ENCODE results near the gene SERPINB6. TPM values are rescaled to one million over a fixed set of nuclear protein-coding genes. Genes with fewer than 3 reads are reported as not detected.
A peak's percentile ranks its signal among the peaks of the same experiment; 100 is the strongest.

SERPINB6 gene
- total RNA-seq, 1 experiment from 2014 or later, result 34.8 TPM

GRCh38 chr6:2949121-2949520, 22.2 kb downstream of the SERPINB6 start:
- CTCF ChIA-PET, result no interaction called here
- H3K36me3 ChIP-seq (ENCODE audit: insufficient read depth, low read length, poor library complexity, severe bottlenecking), result no peaks in the 10 kb centered on the region
- H3K4me3 ChIP-seq (ENCODE audit: low read depth, low read length, poor library complexity, severe bottlenecking), result no peak overlapping the region
- BruUV-seq (replicated peaks), result no TSS peak
- no peak overlapping the region for H3K27ac ChIP-seq (ENCODE audit: low read depth, low read length, poor library complexity, severe bottlenecking)
- H3K4me1 ChIP-seq (ENCODE audit: insufficient read depth, low read length, poor library complexity, severe bottlenecking), result peaks cover 5% of the 10 kb centered on the region
- no peaks in the 10 kb centered on the region for H3K27me3 ChIP-seq (replicated peaks; ENCODE audit: insufficient read depth, low read depth, low read length, poor library complexity)
- TF ChIP-seq CTCF (conservative IDR thresholded peaks at IDR 0.05; ENCODE audit: low read depth, low read length) (no peak), EZH2 (IDR thresholded peaks at IDR 0.05; ENCODE audit: borderline replicate concordance, low read depth, low read length, poor library complexity, severe bottlenecking) (no peak)
- H3K9me3 ChIP-seq (ENCODE audit: low read depth, low read length, poor library complexity, severe bottlenecking), result no peaks in the 10 kb centered on the region
- POLR2A ChIA-PET (ENCODE audit: low non-redundant PET), result no interaction called here
- intact Hi-C loops (cut with micrococcal nuclease; ENCODE audit: unreplicated experiment), result no loop called here
- DNase-seq (ENCODE audit: low spot score), result no peak

DNA sequence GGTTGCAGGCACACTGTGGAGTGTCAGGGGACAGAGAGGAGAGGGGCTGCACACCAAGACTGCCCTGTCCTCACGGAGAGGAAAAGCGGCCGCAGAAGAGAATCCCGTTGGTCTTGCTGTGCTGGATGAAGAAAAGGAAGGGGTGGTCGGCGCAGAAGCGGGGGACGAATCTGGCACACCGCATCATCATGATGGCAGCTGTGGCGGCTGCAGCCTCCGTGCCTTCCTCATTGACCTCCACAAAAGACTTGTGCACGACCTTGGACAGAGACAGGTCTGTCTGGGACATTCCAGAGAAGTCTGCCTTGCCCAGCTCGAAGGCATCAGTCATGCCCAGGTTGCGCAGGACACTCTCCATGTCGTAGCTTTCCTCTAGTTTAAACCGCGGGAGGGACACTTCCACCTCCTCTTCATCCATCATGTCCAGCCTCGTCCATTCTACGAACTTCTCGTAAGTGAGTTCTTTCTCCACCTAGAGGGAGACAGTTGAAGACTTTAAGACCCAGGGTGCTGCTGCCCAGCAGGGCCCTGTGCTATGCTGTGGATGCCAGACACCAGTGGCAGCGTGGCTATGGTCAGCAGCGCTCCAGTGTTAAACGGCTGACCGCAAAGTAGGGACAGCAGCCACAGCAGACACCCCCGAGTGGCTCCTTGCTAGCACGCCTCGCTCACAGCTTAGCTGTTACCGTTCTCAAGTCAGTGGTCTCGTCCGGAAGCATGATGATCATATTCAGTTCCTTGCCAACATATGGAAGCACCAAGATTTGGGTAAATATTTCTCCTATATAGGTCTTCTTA, 22.9 kb downstream of the SERPINB6 start:
- no peaks in the 10 kb centered on the region for H3K27me3 ChIP-seq (replicated peaks; ENCODE audit: insufficient read depth, low read depth, low read length, poor library complexity)
- intact Hi-C loops (cut with micrococcal nuclease; ENCODE audit: unreplicated experiment), result no loop called here
- H3K4me1 ChIP-seq (ENCODE audit: insufficient read depth, low read length, poor library complexity, severe bottlenecking), result peaks cover 5% of the 10 kb centered on the region
- TSS peak; percentile 66 for BruUV-seq (replicated peaks)
- ChIA-PET POLR2A (ENCODE audit: low non-redundant PET) (no interaction called here), CTCF (no interaction called here)
- no peak for DNase-seq (ENCODE audit: low spot score)
- no peaks in the 10 kb centered on the region for H3K36me3 ChIP-seq (ENCODE audit: insufficient read depth, low read length, poor library complexity, severe bottlenecking)
- TF ChIP-seq EZH2 (IDR thresholded peaks at IDR 0.05; ENCODE audit: borderline replicate concordance, low read depth, low read length, poor library complexity, severe bottlenecking) (no peak), CTCF (conservative IDR thresholded peaks at IDR 0.05; ENCODE audit: low read depth, low read length) (no peak)
- no peak overlapping the region for H3K27ac ChIP-seq (ENCODE audit: low read depth, low read length, poor library complexity, severe bottlenecking)
- H3K4me3 ChIP-seq (ENCODE audit: low read depth, low read length, poor library complexity, severe bottlenecking), result no peak overlapping the region
- no peaks in the 10 kb centered on the region for H3K9me3 ChIP-seq (ENCODE audit: low read depth, low read length, poor library complexity, severe bottlenecking)

- BruUV-seq (replicated peaks), result no TSS peak
- no peaks in the 10 kb centered on the region for H3K9me3 ChIP-seq (ENCODE audit: low read depth, low read length, poor library complexity, severe bottlenecking)
- H3K4me1 ChIP-seq (ENCODE audit: insufficient read depth, low read length, poor library complexity, severe bottlenecking), result no peaks in the 10 kb centered on the region
- TF ChIP-seq CTCF (conservative IDR thresholded peaks at IDR 0.05; ENCODE audit: low read depth, low read length), result no peak
- no peak for TF ChIP-seq EZH2 (IDR thresholded peaks at IDR 0.05; ENCODE audit: borderline replicate concordance, low read depth, low read length, poor library complexity, severe bottlenecking)
- DNase-seq (ENCODE audit: low spot score), result no peak
- intact Hi-C loops (cut with micrococcal nuclease; ENCODE audit: unreplicated experiment), result no loop called here
- H3K27me3 ChIP-seq (replicated peaks; ENCODE audit: insufficient read depth, low read depth, low read length, poor library complexity), result no peaks in the 10 kb centered on the region
- H3K36me3 ChIP-seq (ENCODE audit: insufficient read depth, low read length, poor library complexity, severe bottlenecking), result no peaks in the 10 kb centered on the region
- H3K27ac ChIP-seq (ENCODE audit: low read depth, low read length, poor library complexity, severe bottlenecking), result no peak overlapping the region
- POLR2A ChIA-PET (ENCODE audit: low non-redundant PET), result no interaction called here
- no peak overlapping the region for H3K4me3 ChIP-seq (ENCODE audit: low read depth, low read length, poor library complexity, severe bottlenecking)
- CTCF ChIA-PET, result no interaction called here
Measured at GRCh38 chr6:2947445-2947844, 23.9 kb downstream of the SERPINB6 start.

Data from A673 (cell line).